ENCODE data around the gene FIGNL1.
"Not testable (repeated sequence)": the region's sequence is repeated elsewhere in the genome, so short reads cannot be mapped to it uniquely, and the experiment has no call there.

The FIGNL1 gene

DNA sequence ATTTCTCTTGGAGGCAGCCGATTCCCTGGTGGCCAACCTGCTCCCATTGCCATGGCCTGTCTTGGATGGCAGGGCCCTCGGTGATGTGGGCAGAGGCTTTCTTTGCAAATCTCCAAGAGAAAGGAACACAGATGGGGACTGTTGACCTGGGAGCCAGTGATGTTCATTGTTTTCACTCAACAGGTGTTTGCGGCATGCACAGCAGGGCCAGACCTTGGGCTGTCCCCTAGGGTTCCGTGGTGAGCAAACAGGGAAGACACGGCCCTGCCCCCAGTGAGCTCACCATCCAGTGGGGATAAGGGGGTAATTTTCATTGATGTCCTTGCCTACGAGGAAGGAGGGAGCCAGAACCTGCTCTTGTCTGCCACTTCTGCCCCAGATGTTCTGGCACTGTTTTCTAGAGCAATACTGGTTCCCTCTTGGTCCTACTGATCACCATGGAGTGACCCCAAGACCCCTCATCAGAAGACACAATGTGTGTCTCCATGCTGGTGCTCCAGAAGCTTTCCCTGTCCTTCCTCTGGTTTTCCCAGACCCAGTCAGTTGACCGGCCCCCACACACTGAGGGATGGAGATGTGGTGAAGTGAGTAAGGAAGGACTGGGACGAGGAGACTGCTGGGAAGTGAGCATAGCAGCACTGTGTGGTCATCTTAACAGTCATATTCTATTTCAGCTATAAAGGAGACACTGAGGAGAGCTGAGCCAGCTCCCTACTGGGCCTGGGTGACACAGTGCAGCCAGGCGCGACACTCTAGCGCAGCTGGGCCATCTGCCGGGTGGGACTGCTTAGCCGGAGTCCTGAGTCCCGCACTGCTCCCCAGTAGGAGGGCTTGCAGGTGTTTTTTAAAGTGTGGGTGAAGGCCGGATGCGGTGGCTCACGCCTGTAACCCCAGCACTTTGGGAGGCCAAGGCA lies 20.4 kb upstream of the FIGNL1 start:
- no peak for DNase-seq

DNA sequence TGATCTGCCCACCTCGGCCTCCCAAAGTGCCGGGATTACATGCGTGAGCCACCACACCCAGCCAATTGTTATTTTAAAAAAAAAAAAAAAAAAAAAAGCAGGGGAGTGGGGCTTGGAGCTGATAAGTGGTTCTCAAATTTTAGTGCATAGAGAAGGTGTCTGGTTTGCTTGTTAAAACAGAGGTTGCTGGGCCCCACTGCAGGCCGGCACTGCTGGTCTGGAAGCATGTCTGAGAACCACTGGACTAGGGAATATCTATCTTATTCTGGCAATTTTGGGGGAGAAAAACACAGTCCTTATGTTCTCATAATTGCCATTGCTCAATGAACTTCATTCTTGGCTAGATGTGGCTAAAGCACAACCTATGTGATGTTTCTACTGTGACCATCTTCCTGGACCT lies 19.0 kb upstream of the FIGNL1 start:
- no peak for DNase-seq

DNA sequence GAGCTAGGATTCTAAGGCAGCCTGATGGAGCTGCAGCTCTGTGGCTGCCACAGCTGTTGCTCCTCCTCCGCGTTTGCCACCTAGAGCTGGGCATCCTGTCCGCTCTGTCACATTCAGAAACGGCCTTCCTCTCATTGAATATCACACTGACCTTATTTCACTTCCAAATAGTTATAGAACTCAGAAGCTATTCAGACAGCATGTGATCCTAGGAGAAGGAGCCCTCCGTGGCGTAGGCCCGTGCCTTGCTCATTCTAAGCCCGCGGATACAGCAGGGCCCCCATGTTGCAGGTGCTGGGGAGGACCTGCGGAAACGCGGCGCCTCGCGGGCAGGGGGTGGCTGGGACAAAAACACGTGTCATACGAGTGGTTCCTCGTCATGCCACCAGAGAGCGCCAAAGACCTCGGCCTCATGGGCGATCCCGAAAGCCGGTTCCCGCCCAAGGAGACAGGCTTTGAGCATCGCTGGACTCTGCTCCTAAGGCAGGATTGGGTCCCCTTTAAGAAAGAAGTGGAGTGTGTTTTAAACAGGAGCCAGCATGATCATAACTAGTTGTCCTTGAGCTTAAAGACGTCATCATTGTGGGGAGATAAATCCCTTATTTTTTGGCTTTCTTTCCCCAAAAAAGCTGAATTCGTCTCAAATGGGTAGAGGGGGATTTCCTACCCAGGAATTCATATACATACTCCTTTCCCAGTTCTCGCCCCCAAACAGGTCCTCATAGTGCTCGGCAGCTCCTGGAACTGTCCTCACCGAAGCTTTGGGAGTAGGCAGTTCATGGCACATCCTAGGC lies 17.9 kb upstream of the FIGNL1 start:
- DNase-seq = peak in 1 of 2 experiments; percentile 56

DNA sequence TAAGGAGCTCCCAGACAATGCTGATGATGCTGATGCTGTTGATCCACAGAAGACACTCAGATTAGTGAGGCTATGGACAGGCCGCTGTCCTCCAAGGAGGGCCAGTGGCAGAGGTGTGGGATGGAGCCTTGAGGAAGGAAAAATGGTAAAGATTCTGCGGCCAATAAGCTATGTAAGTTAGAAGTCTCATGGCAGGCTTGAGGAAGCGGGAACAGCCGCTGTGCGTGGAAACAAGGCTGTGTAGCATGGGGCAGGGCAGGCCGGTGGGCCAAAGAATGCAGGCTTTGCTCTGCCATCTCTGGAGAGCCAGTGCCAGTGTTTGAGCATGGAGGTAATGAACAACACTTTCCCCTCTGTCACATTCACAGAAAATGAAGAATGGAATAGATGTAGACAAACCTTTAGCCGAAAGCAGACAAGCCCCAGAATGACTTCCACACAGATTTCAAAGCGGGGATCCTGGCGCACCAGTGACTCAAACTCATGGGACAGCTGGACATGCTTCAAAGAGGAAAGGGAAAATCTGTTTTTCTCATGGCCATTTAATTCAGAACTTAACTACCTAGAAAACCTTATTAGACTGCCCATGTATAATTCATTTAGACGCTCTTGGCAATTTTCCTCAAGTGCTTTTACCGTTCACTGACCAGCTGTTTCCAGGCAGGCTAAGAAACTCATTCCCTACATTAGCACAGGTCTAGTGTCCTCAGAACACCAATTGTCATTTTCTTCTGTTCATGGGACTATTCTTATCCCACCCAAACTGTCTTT lies 16.9 kb upstream of the FIGNL1 start:
- DNase-seq = no peak

DNA sequence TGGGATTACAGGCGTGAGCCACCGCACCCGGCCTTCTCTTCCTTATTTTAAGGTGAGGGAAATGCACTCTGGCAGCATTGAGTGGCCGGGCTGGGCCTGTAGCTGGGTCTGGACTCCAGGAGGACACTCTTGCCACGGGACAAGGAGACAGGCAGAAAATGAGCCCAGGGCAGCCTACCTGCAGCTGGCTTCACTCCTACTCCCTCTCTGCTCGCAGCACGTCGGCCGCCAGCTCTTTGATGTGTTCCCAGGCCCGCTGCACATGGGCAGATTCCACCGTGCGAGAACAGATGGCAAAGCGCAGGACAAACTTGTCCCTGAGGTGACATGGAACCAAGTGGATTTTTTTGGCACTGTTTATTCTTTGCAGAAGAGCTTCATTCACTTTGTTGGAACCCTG lies 12.9 kb upstream of the FIGNL1 start:
- DNase-seq = no peak

DNA sequence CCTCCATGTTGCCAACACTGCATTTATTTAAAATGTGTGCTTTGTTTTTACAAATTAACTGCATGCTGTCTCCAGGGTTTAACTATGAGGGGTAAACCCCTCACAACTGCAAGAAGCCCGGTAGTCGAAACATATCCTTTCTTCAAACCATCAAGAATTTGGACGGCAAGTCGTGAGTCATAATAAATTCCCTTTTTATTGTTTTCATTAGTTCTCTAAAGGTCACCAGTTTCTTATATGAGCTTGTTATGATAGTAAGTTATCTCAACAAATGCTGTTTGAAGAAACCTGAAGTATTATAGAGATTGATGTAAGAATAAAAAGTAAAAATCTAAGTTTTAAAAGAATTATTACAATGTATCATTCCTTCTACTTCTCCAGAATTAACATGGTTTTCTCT lies 12.2 kb upstream of the FIGNL1 start:
- DNase-seq = no peak

DNA sequence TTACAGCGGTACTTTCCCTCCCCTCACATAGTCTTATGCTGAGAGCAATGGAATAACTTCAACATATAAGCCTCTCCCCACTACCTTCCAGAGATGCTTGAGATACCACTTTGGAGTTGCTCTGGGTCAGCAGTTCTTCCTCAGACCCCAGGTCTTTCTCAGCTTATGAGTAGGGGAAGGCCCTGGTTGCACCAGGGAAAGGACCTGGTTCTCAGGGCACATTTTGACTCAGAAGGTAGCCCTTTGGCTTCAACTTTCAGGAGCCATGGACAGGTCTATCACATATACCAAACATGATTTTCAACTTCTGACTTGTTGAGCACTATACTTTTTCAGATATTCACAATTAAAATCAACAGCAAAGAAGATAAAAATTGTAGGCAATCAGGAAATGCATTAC lies 11.5 kb upstream of the FIGNL1 start:
- DNase-seq = no peak

DNA sequence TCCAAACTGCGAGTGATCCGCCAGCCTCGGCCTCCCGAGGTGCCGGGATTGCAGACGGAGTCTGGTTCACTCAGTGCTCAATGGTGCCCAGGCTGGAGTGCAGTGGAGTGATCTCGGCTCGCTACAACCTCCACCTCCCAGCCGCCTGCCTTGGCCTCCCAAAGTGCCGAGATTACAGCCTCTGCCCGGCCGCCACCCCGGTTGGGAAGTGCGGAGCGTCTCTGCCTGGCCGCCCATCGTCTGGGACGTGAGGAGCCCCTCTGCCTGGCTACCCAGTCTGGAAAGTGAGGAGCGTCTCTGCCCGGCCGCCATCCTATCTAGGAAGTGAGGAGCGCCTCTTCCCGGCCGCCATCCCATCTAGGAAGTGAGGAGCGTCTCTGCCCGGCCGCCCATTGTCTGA lies 9.0 kb upstream of the FIGNL1 start:
- not testable (repeated sequence) for DNase-seq

DNA sequence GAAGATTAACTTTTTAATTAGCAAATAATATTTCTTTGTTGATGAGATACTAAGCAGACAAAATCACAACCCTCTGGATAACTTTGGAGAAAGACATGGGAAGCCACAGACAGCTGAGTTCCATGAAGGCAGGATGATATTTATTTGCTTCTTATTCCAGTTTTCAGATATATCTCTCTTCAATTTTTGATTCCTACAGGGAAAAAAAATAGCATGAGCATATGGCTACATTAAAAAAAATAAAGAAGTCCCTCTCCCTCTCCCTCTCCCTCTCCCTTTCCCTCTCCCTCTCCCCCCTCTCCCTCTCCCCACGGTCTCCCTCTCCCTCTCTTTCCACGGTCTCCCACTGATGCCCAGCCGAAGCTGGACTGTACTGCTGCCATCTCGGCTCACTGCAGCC lies 8.5 kb upstream of the FIGNL1 start:
- not testable (repeated sequence) for DNase-seq

DNA sequence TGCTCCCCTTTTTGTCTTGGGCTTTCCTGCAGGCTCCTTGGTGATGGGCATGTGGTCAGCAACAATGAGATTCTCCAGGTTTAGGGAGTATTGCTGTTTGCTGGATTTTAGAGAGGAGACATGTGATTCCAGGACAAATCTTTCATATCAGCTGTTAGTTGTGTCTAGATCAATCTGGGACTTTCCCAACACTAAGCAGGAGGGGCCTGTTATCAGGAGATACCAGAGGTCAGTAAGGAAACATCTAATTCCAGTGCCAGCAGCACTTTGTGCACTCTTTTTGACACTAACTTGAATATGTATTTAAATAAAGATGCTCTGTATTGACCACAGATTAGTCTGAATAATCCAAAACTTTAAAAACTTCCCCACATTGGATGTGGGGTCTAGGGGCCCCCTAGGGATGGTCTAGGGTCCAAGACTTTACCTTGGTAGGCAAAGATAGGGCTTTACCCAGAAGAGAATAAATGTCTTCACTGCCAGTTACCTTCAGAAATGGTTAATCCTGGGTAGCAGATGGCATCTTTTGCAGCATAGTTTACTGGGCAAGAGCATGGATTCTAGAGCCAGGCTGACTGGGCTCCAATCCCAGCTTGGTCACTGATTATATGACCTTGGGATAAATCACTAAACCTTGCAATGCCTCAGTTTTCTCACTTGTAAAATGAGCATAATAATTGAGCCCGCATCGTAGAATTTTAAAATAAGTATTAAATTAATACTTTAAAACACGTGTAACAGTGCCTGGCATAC lies 6.4 kb upstream of the FIGNL1 start:
- DNase-seq = no peak

DNA sequence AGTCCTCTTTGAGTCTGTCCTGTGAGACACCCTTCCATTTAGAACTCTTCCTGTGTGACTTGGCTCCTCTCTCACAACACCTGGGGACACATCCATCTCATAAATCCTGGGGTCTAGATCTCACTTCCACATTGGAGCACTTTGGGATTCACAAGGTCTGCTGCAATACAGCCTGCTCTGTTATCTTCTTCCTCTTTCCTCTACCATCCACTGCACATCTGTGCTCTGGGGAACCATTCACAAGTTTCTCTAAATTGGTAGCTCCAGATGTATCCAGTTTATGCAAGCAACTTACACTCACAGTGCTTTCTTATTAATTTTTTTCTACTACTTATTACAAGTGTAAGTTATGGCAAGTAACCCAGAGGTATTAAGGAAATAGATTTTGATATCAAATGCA lies 5.5 kb upstream of the FIGNL1 start:
- no peak for DNase-seq

DNA sequence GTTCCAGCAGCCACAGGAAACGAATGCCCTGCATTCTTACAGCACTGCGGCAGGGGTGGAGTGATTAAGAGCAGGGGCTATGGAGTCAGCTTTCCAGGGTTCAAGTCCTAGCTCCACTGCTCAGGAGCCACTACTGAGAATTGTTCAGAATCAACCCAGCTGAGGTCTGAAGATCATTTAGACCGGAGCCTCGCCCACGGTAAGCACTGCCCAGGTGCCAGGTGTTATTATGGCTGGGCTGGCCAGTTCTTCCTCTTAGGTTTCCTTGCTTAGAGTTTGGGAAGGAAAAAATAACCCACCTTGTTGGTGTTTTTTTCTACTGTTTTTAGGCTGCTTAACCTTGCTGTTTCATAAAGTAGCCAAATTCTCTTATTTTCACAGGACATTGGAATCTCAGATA lies 4.8 kb upstream of the FIGNL1 start:
- DNase-seq = no peak

DNA sequence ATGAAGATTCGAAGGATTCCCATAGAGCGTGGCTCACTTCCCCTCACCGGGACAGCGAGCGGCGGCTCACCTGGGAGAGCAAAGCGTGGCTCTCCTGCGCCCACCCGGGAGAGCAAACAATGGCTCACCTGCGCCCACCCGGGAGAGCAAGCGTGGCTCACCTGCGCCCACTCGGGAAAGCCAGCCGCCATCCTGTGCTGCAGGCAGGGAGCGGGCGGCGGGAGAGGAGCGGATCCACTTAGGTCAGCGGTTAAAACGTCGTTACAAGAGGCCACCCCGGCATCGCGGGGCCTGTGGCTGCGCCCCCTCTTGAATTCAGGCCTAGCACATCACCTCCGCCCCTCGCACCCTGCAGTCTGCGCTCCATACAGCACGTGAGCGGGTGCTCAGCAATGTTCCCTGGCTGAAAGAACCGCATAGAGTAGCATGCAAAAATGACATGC lies 461 bp upstream of the FIGNL1 start:
- no peak for DNase-seq

DNA sequence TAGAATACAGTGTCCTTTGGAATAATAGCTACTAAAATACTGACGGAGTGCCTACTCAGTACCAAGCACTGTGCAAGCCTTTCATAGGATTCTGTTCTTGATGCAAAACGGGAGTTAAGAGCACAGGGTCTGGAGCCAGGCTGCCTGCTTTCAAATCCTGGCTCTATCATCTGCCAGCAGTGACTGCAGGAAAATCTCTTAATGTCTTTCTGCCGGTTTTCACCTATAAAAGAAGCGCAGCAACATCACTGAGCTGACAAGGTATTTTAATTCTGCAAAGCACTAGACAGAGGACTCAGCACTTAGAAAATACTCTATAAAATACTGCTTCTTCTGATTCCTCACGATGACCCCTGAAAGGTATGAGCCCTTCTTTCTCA lies 659 bp downstream of the FIGNL1 start:
- DNase-seq = no peak

DNA sequence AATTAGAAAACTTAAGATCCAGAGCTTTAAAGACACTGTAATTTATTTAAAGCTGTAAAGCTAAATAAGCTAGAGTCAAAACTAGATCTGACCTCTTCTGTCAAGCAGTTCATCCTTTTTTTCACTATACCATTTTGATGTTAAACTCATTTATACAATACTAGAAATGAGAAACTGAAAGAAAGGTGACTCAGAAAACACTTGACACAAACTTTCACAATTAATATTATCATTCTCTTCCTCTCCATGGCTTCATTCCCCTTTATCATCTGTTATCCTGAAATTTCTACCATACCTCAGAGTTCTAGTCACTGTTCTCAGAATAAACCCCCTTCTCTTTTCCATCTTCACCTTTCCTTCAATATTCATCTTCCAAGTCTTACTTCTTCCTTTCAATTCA lies 1.3 kb downstream of the FIGNL1 start:
- no peak for DNase-seq

DNA sequence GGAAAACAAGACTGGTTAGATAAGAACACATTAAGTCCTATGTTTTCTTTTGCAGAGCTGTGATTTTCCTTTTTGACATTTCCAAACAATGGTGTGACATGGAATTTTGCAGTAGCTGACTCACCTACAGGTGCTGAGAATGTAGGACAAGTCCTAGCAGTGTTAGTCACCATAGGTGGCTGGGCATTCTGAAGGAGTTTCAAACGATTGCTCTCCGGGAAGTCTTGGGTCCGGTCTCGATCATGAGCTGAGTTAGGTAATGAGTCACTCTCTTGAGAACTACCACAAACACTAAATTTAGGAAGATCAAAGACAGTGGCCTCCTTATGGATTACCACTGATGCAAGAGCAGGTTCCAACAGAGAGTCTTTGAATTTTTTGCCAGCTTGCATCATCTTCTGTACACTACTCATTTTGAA lies 3.6 kb downstream of the FIGNL1 start:
- no peak for DNase-seq

DNA sequence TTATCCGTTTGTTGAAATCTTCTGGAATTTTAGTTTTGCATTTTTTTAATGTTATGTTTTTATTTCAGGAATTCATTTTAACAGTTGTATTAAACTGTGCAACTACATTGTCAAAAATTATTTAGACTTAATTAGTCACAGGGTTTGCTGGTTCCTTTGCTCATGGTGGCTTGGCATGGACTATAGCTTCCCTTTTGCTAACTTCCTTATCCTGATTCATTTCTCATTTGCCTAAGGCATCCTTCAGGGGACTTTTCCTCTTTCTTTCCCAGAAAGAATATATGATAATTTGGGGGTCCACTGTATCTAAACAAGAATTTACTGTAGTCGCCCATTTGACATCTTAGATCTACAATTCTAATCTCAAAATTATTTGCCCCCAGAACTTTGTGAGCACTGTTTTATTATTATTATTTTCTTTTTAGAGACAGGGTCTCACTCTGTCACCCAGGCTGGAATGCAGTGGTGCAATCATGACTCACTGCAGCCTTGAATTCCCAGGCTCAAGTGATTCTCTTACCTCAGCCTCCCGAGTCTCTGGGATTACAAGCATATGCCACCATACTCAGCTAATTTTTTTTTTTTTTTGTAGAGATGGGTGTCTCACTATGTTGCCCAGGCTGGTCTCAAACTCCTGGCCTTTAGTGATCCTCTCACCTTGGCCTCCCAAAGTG lies 13.9 kb downstream of the FIGNL1 start:
- DNase-seq = no peak

DNA sequence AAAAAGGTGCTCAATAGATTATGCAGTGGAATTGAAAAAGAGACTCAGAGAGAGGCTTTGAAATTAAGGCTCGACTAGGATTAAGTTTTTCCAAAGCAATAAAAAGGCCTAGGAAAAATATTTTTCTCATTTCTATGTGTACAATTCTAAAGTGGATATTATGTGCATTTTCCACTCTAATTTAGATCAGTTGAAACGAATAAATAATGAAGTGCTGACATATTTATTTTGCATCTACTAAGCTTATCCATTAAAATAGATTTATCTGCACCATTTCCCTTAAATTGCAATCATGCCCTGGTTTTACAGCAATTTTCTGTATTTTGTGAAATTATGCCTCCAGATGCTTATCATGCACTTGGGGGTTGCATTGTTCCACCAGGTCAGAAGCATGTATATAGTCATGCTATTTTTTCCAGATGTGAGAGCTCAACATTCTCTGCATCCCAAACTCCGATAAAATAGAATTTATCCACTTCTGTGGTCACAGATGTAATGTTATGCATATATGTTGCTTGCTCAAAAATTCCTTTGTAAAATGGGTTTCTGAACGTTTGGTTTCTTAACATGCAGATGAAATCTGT lies 18.3 kb downstream of the FIGNL1 start:
- no peak for DNase-seq

DNA sequence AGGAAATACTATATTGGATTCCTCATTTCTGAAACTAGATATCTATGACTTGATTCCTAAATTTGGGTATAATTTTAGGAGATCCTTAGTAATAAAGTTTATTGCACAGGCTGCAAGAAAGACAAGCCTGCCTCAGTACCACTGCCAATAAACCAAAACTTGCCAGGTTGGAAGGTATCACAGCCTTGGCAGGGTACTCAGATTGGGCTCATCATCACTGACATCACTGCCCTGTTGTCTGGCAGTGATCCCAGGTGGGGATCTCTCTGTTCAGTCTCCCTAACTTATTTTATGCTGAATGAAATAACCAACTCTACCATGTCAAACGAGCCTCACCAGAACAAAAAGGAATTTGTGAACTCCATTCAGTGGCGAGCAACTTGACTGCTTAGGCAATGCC lies 18.8 kb downstream of the FIGNL1 start:
- no peak for DNase-seq

DNA sequence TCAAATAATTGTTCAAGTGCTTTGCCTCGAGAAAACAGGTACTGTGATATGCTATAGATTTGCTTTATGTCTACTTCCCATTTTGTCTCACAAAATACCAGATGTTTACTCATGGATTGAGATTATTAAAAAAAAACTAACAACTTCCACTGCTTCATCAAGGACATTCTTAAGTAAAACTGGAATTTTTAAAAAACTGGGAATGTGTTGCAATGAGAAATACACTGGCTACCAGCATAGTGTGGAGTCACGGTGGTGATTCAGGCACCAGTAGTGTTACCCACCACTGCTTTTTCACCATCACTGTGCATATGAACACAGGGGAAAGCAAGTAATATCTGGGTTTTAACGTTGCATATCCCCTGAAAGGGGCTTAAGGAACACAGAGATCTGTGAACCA lies 21.2 kb downstream of the FIGNL1 start:
- DNase-seq = no peak

DNA sequence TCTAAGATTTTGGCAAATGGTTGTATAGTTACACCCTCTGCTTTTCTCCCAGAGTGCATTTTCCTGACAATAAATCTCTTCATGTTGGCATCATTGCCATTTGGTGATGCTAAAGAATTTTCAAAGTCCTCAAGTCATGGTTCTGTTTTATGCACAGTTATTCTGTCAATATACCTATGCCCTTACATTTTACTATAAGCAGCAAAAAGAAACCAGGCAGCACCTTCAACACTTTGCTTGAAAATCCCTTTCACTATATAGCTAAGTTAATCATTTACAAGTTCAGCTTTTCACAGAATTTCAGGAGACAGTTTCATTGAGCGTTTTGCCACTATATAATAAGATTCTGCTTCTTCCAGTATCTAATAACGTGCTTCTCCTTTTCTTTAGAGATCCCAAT lies 22.6 kb downstream of the FIGNL1 start:
- DNase-seq = no peak

Measured in cerebellar nuclear complex (tissue), 1 donor.